ENCODE measurements around the gene PREP. TPM values are rescaled to one million over a fixed set of nuclear protein-coding genes. Genes with fewer than 3 reads are reported as not detected.

The PREP gene
- total and polyA plus RNA-seq, 2 of the 8 experiments (the other 6 are each of a cell fraction or from before 2014, with no cell fraction given): 26.8 to 70.0 TPM

- no peak for TF ChIP-seq MAFK (IDR thresholded peaks at IDR 0.05; ENCODE audit: low read depth, low read length)
These were observed 120.0 kb downstream of the PREP start (continued) for GRCh38 chr6:105282631-105283585.

All from H1 (cell line).